Activated CD4-positive, alpha-beta memory T cell treated with anti-CD3 and anti-CD28 coated beads, Interleukin-2, amount 10 ng/mL, durations not matched to agents 7 days and 5 days (primary cell): Measurements from ENCODE around the gene TSPAN5. TPM values are rescaled to one million over a fixed set of nuclear protein-coding genes. Genes with fewer than 3 reads are reported as not detected.

ENCODE experiments used
- CTCF ChIA-PET: fragments of 350-600 bp; sonication (Branson Sonifier 250); formaldehyde crosslinking; loops from one replicate; lab custom pipeline; 2021; ENCODE audit warnings: antibody characterized with exemption, inconsistent platforms; lab: Charles Lee
- POLR2A ChIA-PET: fragments of 350-600 bp; sonication (Branson Sonifier 250); formaldehyde crosslinking; loops from one replicate; lab custom pipeline; 2021; ENCODE audit warnings: antibody characterized with exemption; lab: Charles Lee
- DNase-seq: peaks from one replicate; pipeline ENCODE4 v3.0.0-alpha.2; 2020
- H3K27ac Mint-ChIP-seq: one replicate; pipeline ENCODE4 v1.8.0; 2021; ENCODE audit warnings: mild to moderate bottlenecking, mixed read lengths
- H3K27me3 Mint-ChIP-seq: one replicate; pipeline ENCODE4 v1.8.0; 2021; ENCODE audit warnings: mixed read lengths
- H3K36me3 Mint-ChIP-seq: one replicate; pipeline ENCODE4 v1.8.0; 2021; ENCODE audit warnings: low read depth, mixed read lengths
- H3K4me1 Mint-ChIP-seq: one replicate; pipeline ENCODE4 v1.8.0; 2021; ENCODE audit warnings: mixed read lengths
- H3K4me3 Mint-ChIP-seq: one replicate; pipeline ENCODE4 v1.8.0; 2021; ENCODE audit warnings: mild to moderate bottlenecking, mixed read lengths
- H3K9me3 Mint-ChIP-seq: one replicate; pipeline ENCODE4 v1.8.0; 2021; ENCODE audit warnings: mixed read lengths
- total RNA-seq, 2 experiments: library from RNA; stranded (reverse); gene quantifications; one replicate each; pipeline ENCODE4 v1.2.3, GENCODE V29; 2021

Gene TSPAN5
- total RNA-seq, 2 experiments from 2014 or later: 21.8 to 22.6 TPM

GRCh38 chr4:98519268-98519977, 139.0 kb downstream of the TSPAN5 start:
- ChIA-PET CTCF (interaction anchor here (0.9 to 1.0 kb wide), 2 partner anchors 13 to 157 kb away, joined by 3 read pairs; no protein-coding TSS in a partner anchor), POLR2A (no interaction called here)
- H3K27ac Mint-ChIP-seq: peak overlapping the region; percentile 33
- H3K36me3 Mint-ChIP-seq: peaks cover 3% of the 10 kb centered on the region
- no peaks in the 10 kb centered on the region for H3K27me3 Mint-ChIP-seq
- H3K4me1 Mint-ChIP-seq: peaks cover 58% of the 10 kb centered on the region
- peaks cover 2% of the 10 kb centered on the region for H3K9me3 Mint-ChIP-seq
- H3K4me3 Mint-ChIP-seq: no peak overlapping the region
- DNase-seq: no peak

- Mint-ChIP-seq H3K27me3 (no peaks in the 10 kb centered on the region), H3K9me3 (peaks cover 2% of the 10 kb centered on the region), H3K4me1 (peaks cover 58% of the 10 kb centered on the region), H3K36me3 (peaks cover 3% of the 10 kb centered on the region), H3K4me3 (no peak overlapping the region), H3K27ac (peak overlapping the region; percentile 4)
- ChIA-PET CTCF (interaction anchor here (0.9 to 1.0 kb wide), 2 partner anchors 12 to 158 kb away, joined by 3 read pairs; no protein-coding TSS in a partner anchor), POLR2A (no interaction called here)
- peak; percentile 22 for DNase-seq
These were observed 139.7 kb downstream of the TSPAN5 start for GRCh38 chr4:98518559-98519267.

- peaks cover 2% of the 10 kb centered on the region for H3K9me3 Mint-ChIP-seq
- peaks cover 57% of the 10 kb centered on the region for H3K4me1 Mint-ChIP-seq
- ChIA-PET POLR2A (no interaction called here), CTCF (interaction anchor here (0.7 kb wide), 1 partner anchor 42 kb away, joined by 3 read pairs; no protein-coding TSS in a partner anchor)
- H3K27ac Mint-ChIP-seq: no peak overlapping the region
- no peak overlapping the region for H3K4me3 Mint-ChIP-seq
- H3K27me3 Mint-ChIP-seq: no peaks in the 10 kb centered on the region
- no peak for DNase-seq
- H3K36me3 Mint-ChIP-seq: peaks cover 3% of the 10 kb centered on the region
These were observed 141.0 kb downstream of the TSPAN5 start for GRCh38 chr4:98517218-98518021.

- POLR2A ChIA-PET: no interaction called here
- peaks cover 50% of the 10 kb centered on the region for H3K4me1 Mint-ChIP-seq
These were observed 141.8 kb downstream of the TSPAN5 start for GRCh38 chr4:98516441-98517217.

GRCh38 chr4:98516042-98516440, 142.4 kb downstream of the TSPAN5 start:
- H3K4me3 Mint-ChIP-seq: no peak overlapping the region
- H3K4me1 Mint-ChIP-seq: peaks cover 53% of the 10 kb centered on the region
- peaks cover 3% of the 10 kb centered on the region for H3K36me3 Mint-ChIP-seq
- peaks cover 2% of the 10 kb centered on the region for H3K9me3 Mint-ChIP-seq
- ChIA-PET CTCF (interaction anchor here (1.2 kb wide), 1 partner anchor 8 kb away, joined by 3 read pairs; no protein-coding TSS in a partner anchor), POLR2A (no interaction called here)
- no peak overlapping the region for H3K27ac Mint-ChIP-seq
- no peak for DNase-seq
- no peaks in the 10 kb centered on the region for H3K27me3 Mint-ChIP-seq

More at GRCh38 chr4:98516441-98517217, 141.8 kb downstream of the TSPAN5 start:
- no peak overlapping the region for H3K4me3 Mint-ChIP-seq
- H3K9me3 Mint-ChIP-seq: peaks cover 2% of the 10 kb centered on the region
- CTCF ChIA-PET: interaction anchor here (1.2 kb wide), 1 partner anchor 7 kb away, joined by 3 read pairs; no protein-coding TSS in a partner anchor
- H3K27me3 Mint-ChIP-seq: no peaks in the 10 kb centered on the region
- H3K36me3 Mint-ChIP-seq: peaks cover 3% of the 10 kb centered on the region
- H3K27ac Mint-ChIP-seq: no peak overlapping the region
- no peak for DNase-seq

- Mint-ChIP-seq H3K27me3 (no peaks in the 10 kb centered on the region), H3K4me1 (peaks cover 59% of the 10 kb centered on the region), H3K9me3 (peaks cover 2% of the 10 kb centered on the region), H3K27ac (no peak overlapping the region), H3K36me3 (peaks cover 3% of the 10 kb centered on the region), H3K4me3 (no peak overlapping the region)
- POLR2A ChIA-PET: no interaction called here
- CTCF ChIA-PET: interaction anchor here (1.2 kb wide), 1 partner anchor 9 kb away, joined by 3 read pairs; no protein-coding TSS in a partner anchor
- no peak for DNase-seq
These were observed 143.0 kb downstream of the TSPAN5 start for GRCh38 chr4:98515470-98515809.

- Mint-ChIP-seq H3K4me3 (no peak overlapping the region), H3K9me3 (peaks cover 2% of the 10 kb centered on the region), H3K27me3 (no peaks in the 10 kb centered on the region), H3K36me3 (peaks cover 3% of the 10 kb centered on the region), H3K4me1 (peaks cover 63% of the 10 kb centered on the region), H3K27ac (no peak overlapping the region)
- DNase-seq: no peak
- ChIA-PET POLR2A (no interaction called here), CTCF (no interaction called here)
These were observed 143.5 kb downstream of the TSPAN5 start for GRCh38 chr4:98514741-98515469.

- H3K27me3 Mint-ChIP-seq: no peaks in the 10 kb centered on the region
- H3K9me3 Mint-ChIP-seq: peaks cover 2% of the 10 kb centered on the region
- H3K4me3 Mint-ChIP-seq: no peak overlapping the region
- ChIA-PET POLR2A (no interaction called here), CTCF (no interaction called here)
- H3K4me1 Mint-ChIP-seq: peaks cover 59% of the 10 kb centered on the region
- DNase-seq: no peak
- H3K36me3 Mint-ChIP-seq: peaks cover 9% of the 10 kb centered on the region
- no peak overlapping the region for H3K27ac Mint-ChIP-seq
These were observed 145.5 kb downstream of the TSPAN5 start for GRCh38 chr4:98512918-98513317.

GRCh38 chr4:98510757-98511517, 147.5 kb downstream of the TSPAN5 start:
- POLR2A ChIA-PET: no interaction called here
- DNase-seq: no peak
- Mint-ChIP-seq H3K27ac (peak overlapping the region; percentile 22), H3K4me3 (no peak overlapping the region), H3K27me3 (no peaks in the 10 kb centered on the region), H3K36me3 (peaks cover 5% of the 10 kb centered on the region), H3K9me3 (no peaks in the 10 kb centered on the region), H3K4me1 (peaks cover 42% of the 10 kb centered on the region)
- CTCF ChIA-PET: no interaction called here

- Mint-ChIP-seq H3K9me3 (no peaks in the 10 kb centered on the region), H3K27ac (no peak overlapping the region), H3K4me1 (peaks cover 36% of the 10 kb centered on the region), H3K36me3 (peaks cover 7% of the 10 kb centered on the region), H3K4me3 (no peak overlapping the region), H3K27me3 (no peaks in the 10 kb centered on the region)
- ChIA-PET POLR2A (no interaction called here), CTCF (no interaction called here)
- no peak for DNase-seq
These were observed 148.1 kb downstream of the TSPAN5 start for GRCh38 chr4:98510340-98510739.

- CTCF ChIA-PET: no interaction called here
- Mint-ChIP-seq H3K4me1 (peaks cover 31% of the 10 kb centered on the region), H3K9me3 (no peaks in the 10 kb centered on the region), H3K36me3 (peaks cover 10% of the 10 kb centered on the region), H3K27ac (no peak overlapping the region), H3K27me3 (no peaks in the 10 kb centered on the region), H3K4me3 (no peak overlapping the region)
- no peak for DNase-seq
- POLR2A ChIA-PET: no interaction called here
These were observed 148.7 kb downstream of the TSPAN5 start for GRCh38 chr4:98509721-98510120.
